Esophagus squamous epithelium (tissue), 4 donors: ENCODE data around the gene VAV2.

Source experiments
- CTCF ChIP-seq, 6 experiments: fragments of 450-650 bp in 4 of 6; fragments of 200-600 bp in 2 of 6; sonication (generic) in 2 of 6; IDR thresholded peaks; one replicate each; pipeline ENCODE4 v1.5.1; 2016 to 2019; ENCODE audit warnings: antibody characterized with exemption in 6 of 6, mild to moderate bottlenecking in 4 of 6, moderate library complexity in 4 of 6
- POLR2A ChIP-seq, 4 donors: fragments of 450-650 bp; IDR thresholded peaks; one replicate each; pipeline ENCODE4 v1.6.1; 2017; ENCODE audit warnings: antibody characterized with exemption in 4 of 4, mild to moderate bottlenecking in 4 of 4, moderate library complexity in 3 of 4

- TF ChIP-seq CTCF (IDR thresholded peaks at IDR 0.05) (no peak), POLR2A (IDR thresholded peaks at IDR 0.05) (no peak)
Measured at GRCh38 chr9:133780962-133781827, 210.9 kb downstream of the VAV2 start.
